GM23248 (cell line): Measurements from ENCODE around the gene FGFR4. TPM values are rescaled to one million over a fixed set of nuclear protein-coding genes. Genes with fewer than 3 reads are reported as not detected.

Source experiments
- DNase-seq: peaks from one replicate; pipeline ENCODE4 v3.0.0-alpha.2; 2015
- H2AFZ ChIP-seq: fragments of 200-600 bp; sonication (generic); 2 replicates; pipeline ENCODE4 v1.6.1; 2016; ENCODE audit warnings: antibody characterized with exemption
- H3F3A ChIP-seq: fragments of 200-600 bp; sonication (generic); 2 replicates; pipeline ENCODE4 v1.6.1; 2016; ENCODE audit warnings: mild to moderate bottlenecking, antibody characterized with exemption, mixed run types; ENCODE audit not compliant: insufficient read depth
- H3K27ac ChIP-seq: fragments of 200-600 bp; sonication (generic); 2 replicates; pipeline ENCODE4 v1.5.1; 2016; ENCODE audit warnings: mild to moderate bottlenecking
- H3K27me3 ChIP-seq: fragments of 200-600 bp; sonication (generic); replicated peaks from 2 replicates; pipeline ENCODE4 v1.6.1; 2016; ENCODE audit warnings: mild to moderate bottlenecking; ENCODE audit not compliant: insufficient read depth
- H3K36me3 ChIP-seq: fragments of 200-600 bp; sonication (generic); 2 replicates; pipeline ENCODE4 v1.6.1; 2016; ENCODE audit warnings: low read depth, mild to moderate bottlenecking
- H3K4me1 ChIP-seq: fragments of 200-600 bp; sonication (generic); 2 replicates; pipeline ENCODE4 v1.6.1; 2016; ENCODE audit warnings: mild to moderate bottlenecking; ENCODE audit not compliant: insufficient read depth
- H3K4me2 ChIP-seq: fragments of 200-600 bp; sonication (generic); one replicate; pipeline ENCODE4 v1.6.1; 2016; ENCODE audit warnings: mild to moderate bottlenecking; ENCODE audit not compliant: unreplicated experiment
- H3K4me3 ChIP-seq: fragments of 200-600 bp; sonication (generic); 2 replicates; pipeline ENCODE4 v1.5.1; 2016; ENCODE audit warnings: mild to moderate bottlenecking
- H3K79me2 ChIP-seq: fragments of 200-600 bp; sonication (generic); 2 replicates; pipeline ENCODE4 v1.6.1; 2016; ENCODE audit warnings: mild to moderate bottlenecking; ENCODE audit not compliant: insufficient read depth
- H3K9ac ChIP-seq: fragments of 200-600 bp; sonication (generic); 2 replicates; pipeline ENCODE4 v1.6.1; 2016; ENCODE audit warnings: mild to moderate bottlenecking
- H3K9me2 ChIP-seq: fragments of 200-600 bp; sonication (generic); 2 replicates; pipeline ENCODE4 v1.6.1; 2016; ENCODE audit warnings: mixed run types, mild to moderate bottlenecking, moderate library complexity; ENCODE audit not compliant: insufficient read depth
- H3K9me3 ChIP-seq: fragments of 200-600 bp; sonication (generic); one replicate; pipeline ENCODE4 v1.6.1; 2017; ENCODE audit warnings: low read depth
- H4K20me1 ChIP-seq: fragments of 200-600 bp; sonication (generic); 2 replicates; pipeline ENCODE4 v1.6.0; 2016; ENCODE audit not compliant: insufficient read depth
- EZH2 ChIP-seq: fragments of 200-600 bp; sonication (generic); IDR thresholded peaks from 2 replicates; pipeline ENCODE4 v1.6.1; 2018; ENCODE audit warnings: antibody characterized with exemption, mild to moderate bottlenecking; ENCODE audit not compliant: insufficient read depth, poor library complexity, severe bottlenecking
- EZH2phosphoT487 ChIP-seq: fragments of 200-600 bp; sonication (generic); IDR thresholded peaks from 2 replicates; pipeline ENCODE4 v1.6.1; 2018; ENCODE audit warnings: antibody characterized with exemption, moderate library complexity, mild to moderate bottlenecking, low read depth; ENCODE audit not compliant: insufficient read depth
- WGBS, 2 experiments: methylation state at CpG; one replicate each; pipeline ENCODE4 v1.1.6; 2015 to 2017; ENCODE audit warnings: low lambda C conversion rate in 2 of 2, low coverage in 1 of 2; ENCODE audit errors: missing lambda C conversion rate in 2 of 2; 5-methylcytosine and 5-hydroxymethylcytosine counted together
- in situ Hi-C: fragments of 300-500 bp; cut with MboI; formaldehyde crosslinking; loops from 2 replicates; pipeline ENCODE4 v1.15.0; 2020
- polyA plus RNA-seq: library from polyadenylated mRNA; unstranded; fragments of >200 nt; fragmentation: Nextera tagmentation; extraction: Ambion mirVana; gene quantifications from 2 replicates; pipeline ENCODE4 v1.2.1, GENCODE V29; 2016
- total RNA-seq: library from RNA; depleted of rRNA; stranded (reverse); fragments of >200 nt; shearing (Covaris generic); gene quantifications from 2 replicates; pipeline ENCODE4 v1.2.3, GENCODE V29; 2014

FGFR4 gene
- total and polyA plus RNA-seq, 2 experiments from 2014 or later: 0.10 TPM; not detected in 1

- H3K4me3 ChIP-seq: no peak overlapping the region
- no peak for DNase-seq
- no peaks in the 10 kb centered on the region for H3K9me3 ChIP-seq
- peaks cover 6% of the 10 kb centered on the region; the same call in 1 of the 2 replicates for H3F3A ChIP-seq
- peaks cover 3% of the 10 kb centered on the region; the same call in 1 of the 2 replicates for H3K27me3 ChIP-seq
- H3K79me2 ChIP-seq: no peaks in the 10 kb centered on the region
- no peak overlapping the region for H3K9ac ChIP-seq
- no peaks in the 10 kb centered on the region for H3K36me3 ChIP-seq
- H3K4me1 ChIP-seq: no peaks in the 10 kb centered on the region
- no peak overlapping the region for H2AFZ ChIP-seq
- TF ChIP-seq EZH2phosphoT487: no peak
- in situ Hi-C loops: no loop called here
- no peaks in the 10 kb centered on the region for H3K9me2 ChIP-seq
- H4K20me1 ChIP-seq: no peaks in the 10 kb centered on the region
- H3K27ac ChIP-seq: no peak overlapping the region
- H3K4me2 ChIP-seq: no peak overlapping the region
- WGBS, 2 experiments: 85 to 89% methylated on average over 13 of the region's 13 CpGs
These were observed 4.1 kb downstream of the FGFR4 start for GRCh38 chr5:177090813-177091212.

- 78 to 85% methylated on average over 3 of the region's 3 CpGs for WGBS, 2 experiments
- Histone ChIP-seq H3F3A (peaks cover 1% of the 10 kb centered on the region; the same call in 1 of the 2 replicates), H3K9me3 (no peaks in the 10 kb centered on the region), H3K79me2 (no peaks in the 10 kb centered on the region), H3K4me3 (no peak overlapping the region), H3K36me3 (no peaks in the 10 kb centered on the region), H3K27me3 (peaks cover 3% of the 10 kb centered on the region; the same call in 1 of the 2 replicates), H3K9ac (no peak overlapping the region), H4K20me1 (no peaks in the 10 kb centered on the region), H3K4me1 (no peaks in the 10 kb centered on the region), H3K4me2 (no peak overlapping the region), H2AFZ (no peak overlapping the region), H3K9me2 (no peaks in the 10 kb centered on the region), H3K27ac (no peak overlapping the region)
- in situ Hi-C loops: no loop called here
- no peak for TF ChIP-seq EZH2phosphoT487
- TF ChIP-seq EZH2: no peak
- DNase-seq: no peak
These were observed 4.5 kb downstream of the FGFR4 start for GRCh38 chr5:177091232-177091631.

- Histone ChIP-seq H2AFZ (no peak overlapping the region), H3K27ac (no peak overlapping the region), H3K4me3 (no peak overlapping the region), H3K9me3 (no peaks in the 10 kb centered on the region), H3K79me2 (no peaks in the 10 kb centered on the region), H3K9ac (no peak overlapping the region), H4K20me1 (no peaks in the 10 kb centered on the region), H3K9me2 (no peaks in the 10 kb centered on the region), H3K4me2 (no peak overlapping the region), H3K36me3 (no peaks in the 10 kb centered on the region), H3K27me3 (peaks cover 3% of the 10 kb centered on the region; the same call in 1 of the 2 replicates), H3F3A (no peaks in the 10 kb centered on the region), H3K4me1 (no peaks in the 10 kb centered on the region)
- TF ChIP-seq EZH2: no peak
- no peak for TF ChIP-seq EZH2phosphoT487
- no peak for DNase-seq
- in situ Hi-C loops: no loop called here
- WGBS, 2 experiments: 78 to 83% methylated on average over 30 to 32 of the region's 32 CpGs
These were observed 5.7 kb downstream of the FGFR4 start for GRCh38 chr5:177092178-177093081.

- Histone ChIP-seq H3K27ac (no peak overlapping the region), H3K9ac (no peak overlapping the region), H2AFZ (no peak overlapping the region), H3K4me2 (no peak overlapping the region), H3K79me2 (no peaks in the 10 kb centered on the region), H3K9me2 (no peaks in the 10 kb centered on the region), H3K9me3 (no peaks in the 10 kb centered on the region), H3K27me3 (peaks cover 2% of the 10 kb centered on the region; the same call in 1 of the 2 replicates), H3K4me1 (no peaks in the 10 kb centered on the region), H3F3A (no peaks in the 10 kb centered on the region), H3K36me3 (no peaks in the 10 kb centered on the region), H4K20me1 (no peaks in the 10 kb centered on the region), H3K4me3 (no peak overlapping the region)
- WGBS, 2 experiments: 85 to 92% methylated on average over 31 to 32 of the region's 40 CpGs
- TF ChIP-seq EZH2phosphoT487 (no peak), EZH2 (no peak)
- in situ Hi-C loops: no loop called here
- no peak for DNase-seq
These were observed 6.5 kb downstream of the FGFR4 start for GRCh38 chr5:177093082-177093712.
